GM23248 (cell line): ENCODE data around the gene RPP25L. TPM values are rescaled to one million over a fixed set of nuclear protein-coding genes. Genes with fewer than 3 reads are reported as not detected.
"Not testable (repeated sequence)": the region's sequence is repeated elsewhere in the genome, so short reads cannot be mapped to it uniquely, and the experiment has no call there.

Experiments used
- DNase-seq: peaks from one replicate; pipeline ENCODE4 v3.0.0-alpha.2; 2015
- H2AFZ ChIP-seq: fragments of 200-600 bp; sonication (generic); 2 replicates; pipeline ENCODE4 v1.6.1; 2016; ENCODE audit warnings: antibody characterized with exemption
- H3F3A ChIP-seq: fragments of 200-600 bp; sonication (generic); 2 replicates; pipeline ENCODE4 v1.6.1; 2016; ENCODE audit warnings: mild to moderate bottlenecking, antibody characterized with exemption, mixed run types; ENCODE audit not compliant: insufficient read depth
- H3K27ac ChIP-seq: fragments of 200-600 bp; sonication (generic); 2 replicates; pipeline ENCODE4 v1.5.1; 2016; ENCODE audit warnings: mild to moderate bottlenecking
- H3K27me3 ChIP-seq: fragments of 200-600 bp; sonication (generic); replicated peaks from 2 replicates; pipeline ENCODE4 v1.6.1; 2016; ENCODE audit warnings: mild to moderate bottlenecking; ENCODE audit not compliant: insufficient read depth
- H3K36me3 ChIP-seq: fragments of 200-600 bp; sonication (generic); 2 replicates; pipeline ENCODE4 v1.6.1; 2016; ENCODE audit warnings: low read depth, mild to moderate bottlenecking
- H3K4me1 ChIP-seq: fragments of 200-600 bp; sonication (generic); 2 replicates; pipeline ENCODE4 v1.6.1; 2016; ENCODE audit warnings: mild to moderate bottlenecking; ENCODE audit not compliant: insufficient read depth
- H3K4me2 ChIP-seq: fragments of 200-600 bp; sonication (generic); one replicate; pipeline ENCODE4 v1.6.1; 2016; ENCODE audit warnings: mild to moderate bottlenecking; ENCODE audit not compliant: unreplicated experiment
- H3K4me3 ChIP-seq: fragments of 200-600 bp; sonication (generic); 2 replicates; pipeline ENCODE4 v1.5.1; 2016; ENCODE audit warnings: mild to moderate bottlenecking
- H3K79me2 ChIP-seq: fragments of 200-600 bp; sonication (generic); 2 replicates; pipeline ENCODE4 v1.6.1; 2016; ENCODE audit warnings: mild to moderate bottlenecking; ENCODE audit not compliant: insufficient read depth
- H3K9ac ChIP-seq: fragments of 200-600 bp; sonication (generic); 2 replicates; pipeline ENCODE4 v1.6.1; 2016; ENCODE audit warnings: mild to moderate bottlenecking
- H3K9me2 ChIP-seq: fragments of 200-600 bp; sonication (generic); 2 replicates; pipeline ENCODE4 v1.6.1; 2016; ENCODE audit warnings: mixed run types, mild to moderate bottlenecking, moderate library complexity; ENCODE audit not compliant: insufficient read depth
- H3K9me3 ChIP-seq: fragments of 200-600 bp; sonication (generic); one replicate; pipeline ENCODE4 v1.6.1; 2017; ENCODE audit warnings: low read depth
- H4K20me1 ChIP-seq: fragments of 200-600 bp; sonication (generic); 2 replicates; pipeline ENCODE4 v1.6.0; 2016; ENCODE audit not compliant: insufficient read depth
- EZH2 ChIP-seq: fragments of 200-600 bp; sonication (generic); IDR thresholded peaks from 2 replicates; pipeline ENCODE4 v1.6.1; 2018; ENCODE audit warnings: antibody characterized with exemption, mild to moderate bottlenecking; ENCODE audit not compliant: insufficient read depth, poor library complexity, severe bottlenecking
- EZH2phosphoT487 ChIP-seq: fragments of 200-600 bp; sonication (generic); IDR thresholded peaks from 2 replicates; pipeline ENCODE4 v1.6.1; 2018; ENCODE audit warnings: antibody characterized with exemption, moderate library complexity, mild to moderate bottlenecking, low read depth; ENCODE audit not compliant: insufficient read depth
- WGBS, 2 experiments: methylation state at CpG; one replicate each; pipeline ENCODE4 v1.1.6; 2015 to 2017; ENCODE audit warnings: low lambda C conversion rate in 2 of 2, low coverage in 1 of 2; ENCODE audit errors: missing lambda C conversion rate in 2 of 2; 5-methylcytosine and 5-hydroxymethylcytosine counted together
- in situ Hi-C: fragments of 300-500 bp; cut with MboI; formaldehyde crosslinking; loops from 2 replicates; pipeline ENCODE4 v1.15.0; 2020
- polyA plus RNA-seq: library from polyadenylated mRNA; unstranded; fragments of >200 nt; fragmentation: Nextera tagmentation; extraction: Ambion mirVana; gene quantifications from 2 replicates; pipeline ENCODE4 v1.2.1, GENCODE V29; 2016
- total RNA-seq: library from RNA; depleted of rRNA; stranded (reverse); fragments of >200 nt; shearing (Covaris generic); gene quantifications from 2 replicates; pipeline ENCODE4 v1.2.3, GENCODE V29; 2014

The RPP25L gene
- total and polyA plus RNA-seq, 2 experiments from 2014 or later: 16.9 to 21.0 TPM

- H3K36me3 ChIP-seq: no peaks in the 10 kb centered on the region
- no peak overlapping the region for H2AFZ ChIP-seq
- no peak overlapping the region for H3K9ac ChIP-seq
- H3K4me1 ChIP-seq: peaks cover 13% of the 10 kb centered on the region
- H3K4me3 ChIP-seq: no peak overlapping the region
- H3F3A ChIP-seq: 0 out of 2 replicates have a peak, but pooled peaks cover 4% of the 10 kb centered on the region
- no peaks in the 10 kb centered on the region for H3K9me3 ChIP-seq
- no peaks in the 10 kb centered on the region for H3K9me2 ChIP-seq
- TF ChIP-seq EZH2phosphoT487 (no peak), EZH2 (no peak)
- H3K27ac ChIP-seq: no peak overlapping the region
- DNase-seq: no peak
- peaks cover 7% of the 10 kb centered on the region for H3K79me2 ChIP-seq
- H3K27me3 ChIP-seq: no peaks in the 10 kb centered on the region
- H4K20me1 ChIP-seq: no peaks in the 10 kb centered on the region
- in situ Hi-C loops: no loop called here
- 94% methylated on average over 1 of the region's 1 CpG for WGBS, 2 experiments
- H3K4me2 ChIP-seq: no peak overlapping the region
Measured at GRCh38 chr9:34642679-34643078, 30.8 kb upstream of the RPP25L start.

GRCh38 chr9:34639322-34639721 is 27.4 kb upstream of the RPP25L start:
- peaks cover 23% of the 10 kb centered on the region for H3K79me2 ChIP-seq
- H3K9me2 ChIP-seq, H3F3A ChIP-seq, H3K4me3 ChIP-seq, H3K36me3 ChIP-seq, H3K27ac ChIP-seq, in situ Hi-C loops, H4K20me1 ChIP-seq, H3K9ac ChIP-seq, H3K27me3 ChIP-seq, H3K4me2 ChIP-seq, H3K4me1 ChIP-seq, H3K9me3 ChIP-seq, DNase-seq, H2AFZ ChIP-seq: not testable (repeated sequence)
- WGBS, 2 experiments: 95 to 98% methylated on average over 8 of the region's 8 CpGs

- Histone ChIP-seq H3K4me2 (peak overlapping the region; percentile 88), H3K9ac (peak overlapping the region; percentile 85), H2AFZ (peak overlapping the region; percentile 93), H3K27me3 (no peaks in the 10 kb centered on the region), H3F3A (no peaks in the 10 kb centered on the region), H3K27ac (peak overlapping the region; percentile 48; the same call in 1 of the 2 replicates), H3K79me2 (peaks cover 23% of the 10 kb centered on the region), H3K4me3 (peak overlapping the region; percentile 79), H3K4me1 (peaks cover 9% of the 10 kb centered on the region), H3K9me3 (no peaks in the 10 kb centered on the region), H4K20me1 (no peaks in the 10 kb centered on the region), H3K36me3 (no peaks in the 10 kb centered on the region), H3K9me2 (no peaks in the 10 kb centered on the region)
- no peak for DNase-seq
- in situ Hi-C loops: no loop called here
- no peak for TF ChIP-seq EZH2
- TF ChIP-seq EZH2phosphoT487: no peak
- WGBS, 2 experiments: 13 to 16% methylated on average over 7 of the region's 7 CpGs
Measured at GRCh38 chr9:34638138-34638445, 26.2 kb upstream of the RPP25L start.

- H3K79me2 ChIP-seq: peaks cover 23% of the 10 kb centered on the region
- H3K27me3 ChIP-seq: no peaks in the 10 kb centered on the region
- peak within 1 kb of the TSS; percentile 79 for H3K4me3 ChIP-seq
- H3K36me3 ChIP-seq: no peaks in the 10 kb centered on the region
- 1% methylated on average over 57 to 68 of the region's 74 CpGs for WGBS, 2 experiments
- no peaks in the 10 kb centered on the region for H3K9me2 ChIP-seq
- peak within 1 kb of the TSS; percentile 93 for H2AFZ ChIP-seq
- H3F3A ChIP-seq: no peaks in the 10 kb centered on the region
- TF ChIP-seq EZH2 (no peak), EZH2phosphoT487 (no peak)
- peak; percentile 96 for DNase-seq
- peak within 1 kb of the TSS; percentile 85 for H3K9ac ChIP-seq
- peak within 1 kb of the TSS; percentile 48 for H3K27ac ChIP-seq
- no peaks in the 10 kb centered on the region for H4K20me1 ChIP-seq
- peaks cover 9% of the 10 kb centered on the region for H3K4me1 ChIP-seq
- H3K4me2 ChIP-seq: peak within 1 kb of the TSS; percentile 88
- in situ Hi-C loops: no loop called here
- H3K9me3 ChIP-seq: no peaks in the 10 kb centered on the region
Measured at GRCh38 chr9:34637356-34638137, 25.6 kb upstream of the RPP25L start, which contains the start of gene SIGMAR1. SIGMAR1 (minus strand) TSS chr9:34637787; CDS start chr9:34637697, 90 bp downstream.
